Skeletal muscle tissue (tissue), 4 donors: Measurements from ENCODE around the gene UNC93B1. TPM values are rescaled to one million over a fixed set of nuclear protein-coding genes. Genes with fewer than 3 reads are reported as not detected.

Source experiments
- H3K27ac ChIP-seq: one replicate; pipeline ENCODE4 v1.7.0; 2013; ENCODE audit warnings: mild to moderate bottlenecking, low read depth, low read length, inconsistent platforms
- H3K27me3 ChIP-seq, 3 donors: one replicate each; pipeline ENCODE4 v1.7.0; 2013; ENCODE audit warnings: low read length in 3 of 3; ENCODE audit not compliant: control insufficient read depth in 3 of 3, insufficient read depth in 3 of 3
- H3K36me3 ChIP-seq, 3 donors: one replicate each; pipeline ENCODE4 v1.7.0; 2013; ENCODE audit warnings: low read length in 3 of 3; ENCODE audit not compliant: control insufficient read depth in 3 of 3, insufficient read depth in 3 of 3
- H3K4me1 ChIP-seq, 3 donors: one replicate each; pipeline ENCODE4 v1.7.0; 2013; ENCODE audit warnings: low read length in 3 of 3, mild to moderate bottlenecking in 3 of 3; ENCODE audit not compliant: control insufficient read depth in 3 of 3, insufficient read depth in 3 of 3
- H3K4me3 ChIP-seq, 3 donors: one replicate each; pipeline ENCODE4 v1.7.0; 2013; ENCODE audit warnings: low read length in 3 of 3
- H3K9ac ChIP-seq, 3 donors: one replicate each; pipeline ENCODE4 v1.7.0; 2013; ENCODE audit warnings: low read length in 3 of 3, mild to moderate bottlenecking in 3 of 3, moderate library complexity in 2 of 3, low read depth in 1 of 3
- H3K9me3 ChIP-seq, 3 donors: one replicate each; pipeline ENCODE4 v1.7.0; 2013; ENCODE audit warnings: low read length in 3 of 3; ENCODE audit not compliant: control insufficient read depth in 3 of 3
- total RNA-seq: library from RNA; depleted of rRNA; stranded (reverse); fragments of >200 nt; gene quantifications from one replicate; pipeline ENCODE4 v1.2.3, GENCODE V29; 2014
- donor health status: Osteomylitis.

UNC93B1 gene
- total RNA-seq, 1 donor from 2014 or later: 10.4 TPM

- peaks cover 12 to 27% (median 26%) of the 10 kb centered on the region in 3 donors for H3K36me3 ChIP-seq
- no peaks in the 10 kb centered on the region for H3K9me3 ChIP-seq
- H3K27me3 ChIP-seq: no peaks in the 10 kb centered on the region
- peaks cover 54 to 72% (median 62%) of the 10 kb centered on the region in 3 donors for H3K4me1 ChIP-seq
- peak overlapping the region; percentile 22 for H3K27ac ChIP-seq
- peak overlapping the region in 2 of 3 donors; percentile 51 to 70 for H3K9ac ChIP-seq
- H3K4me3 ChIP-seq: no peak overlapping the region
Observed at GRCh38 chr11:68032997-68033707, 29.3 kb upstream of the UNC93B1 start.

GRCh38 chr11:68032003-68032402 lies 28.1 kb upstream of the UNC93B1 start:
- Histone ChIP-seq H3K4me1 (peaks cover 43 to 61% (median 51%) of the 10 kb centered on the region in 3 donors), H3K9me3 (no peaks in the 10 kb centered on the region), H3K4me3 (peak overlapping the region; percentile 93 to 99 (median 98)), H3K36me3 (peaks cover 12 to 27% (median 26%) of the 10 kb centered on the region in 3 donors), H3K27ac (peak overlapping the region; percentile 84), H3K27me3 (no peaks in the 10 kb centered on the region), H3K9ac (peak overlapping the region in 2 of 3 donors; percentile 43 to 98)

GRCh38 chr11:68031144-68031464 lies 27.2 kb upstream of the UNC93B1 start:
- no peaks in the 10 kb centered on the region for H3K27me3 ChIP-seq
- H3K9me3 ChIP-seq: no peaks in the 10 kb centered on the region
- H3K4me3 ChIP-seq: peak overlapping the region; percentile 93 to 99 (median 98)
- peak overlapping the region; percentile 98 to 99 (median 98) for H3K9ac ChIP-seq
- peaks cover 38 to 52% (median 42%) of the 10 kb centered on the region in 3 donors for H3K4me1 ChIP-seq
- H3K36me3 ChIP-seq: peaks cover 12 to 23% (median 23%) of the 10 kb centered on the region in 3 donors
- peak overlapping the region; percentile 84 for H3K27ac ChIP-seq

- peaks cover 38 to 50% (median 42%) of the 10 kb centered on the region in 3 donors for H3K4me1 ChIP-seq
- H3K36me3 ChIP-seq: peaks cover 12 to 22% (median 21%) of the 10 kb centered on the region in 3 donors
- H3K4me3 ChIP-seq: peak within 1 kb of the TSS; percentile 93 to 99 (median 98)
- H3K9ac ChIP-seq: peak within 1 kb of the TSS; percentile 98 to 99 (median 98)
- peak within 1 kb of the TSS; percentile 84 for H3K27ac ChIP-seq
- H3K27me3 ChIP-seq: no peaks in the 10 kb centered on the region
- H3K9me3 ChIP-seq: no peaks in the 10 kb centered on the region
Observed at GRCh38 chr11:68030318-68031143, 26.6 kb upstream of the UNC93B1 start, which contains the start of gene NDUFS8. Gene NDUFS8, plus strand, starts transcription at chr11:68030681. Its CDS starts 1,471 bp downstream, at chr11:68032152.

- no peak overlapping the region for H3K27ac ChIP-seq
- H3K27me3 ChIP-seq: no peaks in the 10 kb centered on the region
- H3K36me3 ChIP-seq: peaks cover 14 to 20% (median 16%) of the 10 kb centered on the region in 3 donors
- H3K4me3 ChIP-seq: peak overlapping the region; percentile 43 to 99 (median 98)
- H3K4me1 ChIP-seq: peaks cover 35 to 47% (median 39%) of the 10 kb centered on the region in 3 donors
- H3K9me3 ChIP-seq: no peaks in the 10 kb centered on the region
- peak overlapping the region in 2 of 3 donors; percentile 59 to 85 for H3K9ac ChIP-seq
Observed at GRCh38 chr11:68028802-68029545, 25.1 kb upstream of the UNC93B1 start.

- H3K4me1 ChIP-seq: peaks cover 23 to 34% (median 26%) of the 10 kb centered on the region in 3 donors
- H3K27me3 ChIP-seq: no peaks in the 10 kb centered on the region
- H3K9me3 ChIP-seq: no peaks in the 10 kb centered on the region
- no peak overlapping the region for H3K4me3 ChIP-seq
- H3K27ac ChIP-seq: no peak overlapping the region
- H3K36me3 ChIP-seq: peaks cover 9 to 11% (median 9%) of the 10 kb centered on the region in 3 donors
- H3K9ac ChIP-seq: no peak overlapping the region
Observed at GRCh38 chr11:68027667-68028066, 23.8 kb upstream of the UNC93B1 start.

- Histone ChIP-seq H3K4me3 (no peak overlapping the region), H3K4me1 (peaks cover 12 to 22% (median 14%) of the 10 kb centered on the region in 3 donors), H3K36me3 (peaks cover 2 to 8% (median 6%) of the 10 kb centered on the region in 3 donors), H3K9me3 (no peaks in the 10 kb centered on the region), H3K27me3 (no peaks in the 10 kb centered on the region), H3K9ac (no peak overlapping the region), H3K27ac (no peak overlapping the region)
Observed at GRCh38 chr11:68026391-68027105, 22.7 kb upstream of the UNC93B1 start.

- H3K4me1 ChIP-seq: peaks cover 7 to 12% (median 8%) of the 10 kb centered on the region in 3 donors
- H3K36me3 ChIP-seq: peaks cover 2 to 8% (median 6%) of the 10 kb centered on the region in 3 donors
- no peak overlapping the region for H3K9ac ChIP-seq
- peaks cover 0 to 2% (median under 1%) of the 10 kb centered on the region in 3 donors for H3K27me3 ChIP-seq
- no peaks in the 10 kb centered on the region for H3K9me3 ChIP-seq
- no peak overlapping the region for H3K4me3 ChIP-seq
- H3K27ac ChIP-seq: no peak overlapping the region
Observed at GRCh38 chr11:68025047-68025446, 21.1 kb upstream of the UNC93B1 start.

GRCh38 chr11:68024508-68024907 lies 20.6 kb upstream of the UNC93B1 start:
- no peak overlapping the region for H3K9ac ChIP-seq

More at GRCh38 chr11:68024508-68024907, 20.6 kb upstream of the UNC93B1 start:
- H3K9me3 ChIP-seq: no peaks in the 10 kb centered on the region
- no peak overlapping the region for H3K27ac ChIP-seq
- no peak overlapping the region for H3K4me3 ChIP-seq
- H3K4me1 ChIP-seq: peaks cover 3 to 8% (median 5%) of the 10 kb centered on the region in 3 donors
- peaks cover 2 to 8% (median 6%) of the 10 kb centered on the region in 3 donors for H3K36me3 ChIP-seq
- peaks cover 0 to 5% (median 3%) of the 10 kb centered on the region in 3 donors for H3K27me3 ChIP-seq
